ENCODE results near the gene LOXL3. TPM values are rescaled to one million over a fixed set of nuclear protein-coding genes. Genes with fewer than 3 reads are reported as not detected.

LOXL3 gene
- total RNA-seq, 1 experiment from 2014 or later = 29.0 TPM

DNA sequence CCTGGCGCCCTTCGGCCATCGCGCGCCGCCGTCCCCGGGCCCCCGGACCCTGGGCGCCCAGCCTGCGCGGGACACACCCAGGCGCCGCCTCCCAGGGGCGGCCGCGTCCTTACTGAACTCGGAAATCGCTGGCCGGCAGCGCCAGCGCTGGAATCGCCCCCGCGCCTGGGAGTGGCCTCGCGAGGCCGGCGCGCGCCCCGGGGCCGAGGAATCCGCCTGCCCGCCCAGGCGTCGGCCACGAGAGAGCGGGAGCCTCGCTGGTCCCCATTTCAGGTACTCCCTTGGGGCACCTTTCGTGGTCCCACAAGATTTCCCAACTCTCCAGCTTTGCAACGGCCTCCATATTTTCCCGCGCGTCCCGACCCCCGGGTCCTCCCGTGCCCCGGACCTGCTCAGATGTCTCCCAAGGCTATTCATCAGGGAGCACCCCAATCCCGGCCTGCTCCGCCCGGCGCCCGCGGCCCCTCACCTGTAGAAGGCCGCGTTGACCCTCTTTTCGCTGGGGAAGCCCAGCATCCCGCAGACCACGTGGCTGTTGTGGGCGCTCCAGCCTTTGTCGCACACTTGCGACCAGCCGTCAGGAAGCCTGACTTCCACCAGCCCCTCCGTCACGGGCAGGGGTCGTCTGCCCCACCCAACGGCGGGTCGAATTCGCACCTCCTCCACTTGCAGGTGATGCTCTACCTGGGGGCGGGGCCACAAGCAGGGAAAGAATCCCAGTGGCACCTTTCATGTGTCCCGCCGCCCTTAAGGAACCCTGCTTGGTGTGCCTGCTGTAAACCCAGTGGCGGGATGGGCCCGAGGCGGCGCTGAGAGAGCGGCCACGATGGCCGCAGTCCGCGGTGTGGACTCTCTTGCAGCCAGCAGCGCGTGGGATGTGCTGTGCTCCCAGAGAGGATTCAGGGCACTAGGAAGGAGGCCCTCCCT, 4.6 kb downstream of the LOXL3 start:
- no CpG with 5 or more reads among the region's 85 CpGs for WGBS (ENCODE audit: extremely low coverage, insufficient read length, low lambda C conversion rate)
- no peak overlapping the region for H2BK5ac ChIP-seq (ENCODE audit: insufficient read length, low read length)
- no peaks in the 10 kb centered on the region for H3K9me3 Mint-ChIP-seq
- H3K18ac ChIP-seq (ENCODE audit: insufficient read length, low read depth, low read length) = no peak overlapping the region
- H2BK120ac ChIP-seq (ENCODE audit: low read depth, low read length, poor library complexity, severe bottlenecking) = no peak overlapping the region
- TF ChIP-seq, protein P1, sequence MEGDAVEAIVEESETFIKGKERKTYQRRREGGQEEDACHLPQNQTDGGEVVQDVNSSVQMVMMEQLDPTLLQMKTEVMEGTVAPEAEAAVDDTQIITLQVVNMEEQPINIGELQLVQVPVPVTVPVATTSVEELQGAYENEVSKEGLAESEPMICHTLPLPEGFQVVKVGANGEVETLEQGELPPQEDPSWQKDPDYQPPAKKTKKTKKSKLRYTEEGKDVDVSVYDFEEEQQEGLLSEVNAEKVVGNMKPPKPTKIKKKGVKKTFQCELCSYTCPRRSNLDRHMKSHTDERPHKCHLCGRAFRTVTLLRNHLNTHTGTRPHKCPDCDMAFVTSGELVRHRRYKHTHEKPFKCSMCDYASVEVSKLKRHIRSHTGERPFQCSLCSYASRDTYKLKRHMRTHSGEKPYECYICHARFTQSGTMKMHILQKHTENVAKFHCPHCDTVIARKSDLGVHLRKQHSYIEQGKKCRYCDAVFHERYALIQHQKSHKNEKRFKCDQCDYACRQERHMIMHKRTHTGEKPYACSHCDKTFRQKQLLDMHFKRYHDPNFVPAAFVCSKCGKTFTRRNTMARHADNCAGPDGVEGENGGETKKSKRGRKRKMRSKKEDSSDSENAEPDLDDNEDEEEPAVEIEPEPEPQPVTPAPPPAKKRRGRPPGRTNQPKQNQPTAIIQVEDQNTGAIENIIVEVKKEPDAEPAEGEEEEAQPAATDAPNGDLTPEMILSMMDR (conservative IDR thresholded peaks at IDR 0.05) = no peak
- H3K23me2 ChIP-seq (ENCODE audit: insufficient read length, low read depth, low read length, poor library complexity, severe bottlenecking) = peaks cover 13% of the 10 kb centered on the region
- H3K79me1 ChIP-seq (ENCODE audit: insufficient read depth, low read depth, low read length, poor library complexity, severe bottlenecking) = no peaks in the 10 kb centered on the region
- H2BK12ac ChIP-seq (ENCODE audit: insufficient read length, low read depth, low read length) = no peak overlapping the region
- no peak overlapping the region for H3K56ac ChIP-seq (ENCODE audit: insufficient read length, low read depth, low read length)
- no peak overlapping the region for H2AFZ ChIP-seq (ENCODE audit: low read length)
- peak overlapping the region; percentile 43 for H3K9ac ChIP-seq (ENCODE audit: extremely low read depth, insufficient read length, low read length)
- H3K27ac ChIP-seq (ENCODE audit: insufficient read length, low read depth, low read length) = no peak overlapping the region
- H3K36me3 Mint-ChIP-seq (ENCODE audit: insufficient read depth in 1 of 3, low read depth in 3 of 3) = peaks cover 0 to 7% (median 4%) of the 10 kb centered on the region in 3 experiments; a peak in 6 of 7 replicates
- H3K27me3 Mint-ChIP-seq (ENCODE audit: low read depth) = peaks cover 54% of the 10 kb centered on the region
- H2AK5ac ChIP-seq (ENCODE audit: insufficient read length, low read length) = no peak overlapping the region
- peaks cover 28 to 29% of the 10 kb centered on the region in 2 experiments for H3K4me1 Mint-ChIP-seq
- H4K91ac ChIP-seq (ENCODE audit: insufficient read length, low read depth, low read length) = no peak overlapping the region
- no peak overlapping the region for H3T11ph ChIP-seq (ENCODE audit: low read length)
- H3K4ac ChIP-seq (ENCODE audit: low read depth, low read length) = no peak overlapping the region
- no peak overlapping the region for H2BK15ac ChIP-seq (ENCODE audit: low read depth, low read length)
- no peak overlapping the region for H4K5ac ChIP-seq (ENCODE audit: insufficient read length, low read depth, low read length)
- H3K27me3 ChIP-seq (ENCODE audit: insufficient read depth, low read length) = no peaks in the 10 kb centered on the region; the same call in 1 of the 2 replicates
- 0 out of 2 replicates have a peak, but pooled peaks cover 2% of the 10 kb centered on the region for H3K4me1 ChIP-seq (ENCODE audit: insufficient read depth, low read length)
- H4K8ac ChIP-seq (replicated peaks; ENCODE audit: insufficient read length, low read depth, low read length) = no peak overlapping the region
- H3K9me3 ChIP-seq (ENCODE audit: control insufficient read depth, low read depth, low read length) = no peaks in the 10 kb centered on the region
- H3K23ac ChIP-seq (ENCODE audit: insufficient read length, low read depth, low read length) = no peak overlapping the region
- 0 out of 2 replicates have a peak, but pooled peaks cover 2% of the 10 kb centered on the region for H3K79me2 ChIP-seq (ENCODE audit: insufficient read depth, low read length)
- 0 out of 7 replicates have a peak overlapping the region, but pooled peaks of 1 of the 3 experiments have one; percentile 12 for H3K27ac Mint-ChIP-seq
- H4K20me1 ChIP-seq (ENCODE audit: control insufficient read depth, insufficient read depth, insufficient read length) = no peaks in the 10 kb centered on the region
- DNase-seq = peak; percentile 90
- no peak overlapping the region for H2BK20ac ChIP-seq (ENCODE audit: low read depth, low read length, poor library complexity, severe bottlenecking)
- peak overlapping the region; percentile 78 for H3K4me2 ChIP-seq (ENCODE audit: insufficient read depth, insufficient read length, low read length)
- H3K14ac ChIP-seq (ENCODE audit: insufficient read depth, low read length) = peak overlapping the region; percentile 61; the same call in 1 of the 2 replicates
- peak overlapping the region; percentile 76 to 78 for H3K4me3 Mint-ChIP-seq

Data from H9 (cell line).